GM23338 (cell line): Measurements from ENCODE around the gene DDR2. TPM values are rescaled to one million over a fixed set of nuclear protein-coding genes. Genes with fewer than 3 reads are reported as not detected.

ENCODE experiments used
- ATAC-seq: fragments of 200-7000 bp; cut with Tn5 transposase; 3 replicates; pipeline ENCODE4 v1.9.1; 2020
- DNase-seq: peaks from one replicate; pipeline ENCODE4 v3.0.0-alpha.2; 2015; ENCODE audit warnings: low spot score
- H2AFZ ChIP-seq: fragments of 200-600 bp; sonication (generic); 2 replicates; pipeline ENCODE4 v1.8.0; 2016; ENCODE audit warnings: antibody characterized with exemption, mild to moderate bottlenecking, moderate library complexity
- H3F3A ChIP-seq: fragments of 200-600 bp; sonication (generic); replicated peaks from 2 replicates; pipeline ENCODE4 v1.8.0; 2017; ENCODE audit warnings: antibody characterized with exemption, mixed run types, low read depth
- H3K27ac ChIP-seq: fragments of 200-600 bp; sonication (generic); 2 replicates; pipeline ENCODE4 v1.6.1; 2016; ENCODE audit warnings: low read depth
- H3K27me3 ChIP-seq: fragments of 200-600 bp; sonication (generic); 2 replicates; pipeline ENCODE4 v1.8.0; 2016; ENCODE audit warnings: mild to moderate bottlenecking, mixed run types, moderate library complexity; ENCODE audit not compliant: insufficient read depth
- H3K36me3 ChIP-seq: fragments of 200-600 bp; sonication (generic); 2 replicates; pipeline ENCODE4 v1.8.0; 2016; ENCODE audit warnings: mild to moderate bottlenecking; ENCODE audit not compliant: insufficient read depth
- H3K4me1 ChIP-seq: fragments of 200-600 bp; sonication (generic); 2 replicates; pipeline ENCODE4 v1.8.0; 2016; ENCODE audit warnings: mild to moderate bottlenecking, moderate library complexity; ENCODE audit not compliant: insufficient read depth
- H3K4me2 ChIP-seq: fragments of 200-600 bp; sonication (generic); 2 replicates; pipeline ENCODE4 v1.7.1; 2017; ENCODE audit warnings: mixed run types
- H3K4me3 ChIP-seq: fragments of 200-600 bp; sonication (generic); 2 replicates; pipeline ENCODE4 v1.6.1; 2016; ENCODE audit warnings: mixed run types
- H3K79me2 ChIP-seq: fragments of 200-600 bp; sonication (generic); replicated peaks from 2 replicates; pipeline ENCODE4 v1.8.0; 2017; ENCODE audit warnings: mild to moderate bottlenecking; ENCODE audit not compliant: insufficient read depth
- H3K9me2 ChIP-seq: fragments of 200-600 bp; sonication (generic); 2 replicates; pipeline ENCODE4 v1.8.0; 2017; ENCODE audit not compliant: insufficient read depth
- H4K20me1 ChIP-seq: fragments of 200-600 bp; sonication (generic); replicated peaks from 2 replicates; pipeline ENCODE4 v1.8.0; 2017; ENCODE audit warnings: mild to moderate bottlenecking; ENCODE audit not compliant: insufficient read depth
- H3K27ac Mint-ChIP-seq: 2 replicates; pipeline ENCODE4 v1.8.0; 2020; ENCODE audit warnings: inconsistent platforms, mild to moderate bottlenecking, moderate library complexity, mixed read lengths
- H3K27me3 Mint-ChIP-seq: 3 replicates; pipeline ENCODE4 v1.8.0; 2022; ENCODE audit warnings: low read depth, mild to moderate bottlenecking, moderate library complexity, mixed read lengths, inconsistent platforms; ENCODE audit not compliant: insufficient read depth, poor library complexity
- H3K36me3 Mint-ChIP-seq: 3 replicates; pipeline ENCODE4 v1.8.0; 2021; ENCODE audit warnings: low read depth, mild to moderate bottlenecking, inconsistent platforms, moderate library complexity, mixed read lengths
- H3K4me1 Mint-ChIP-seq: 3 replicates; pipeline ENCODE4 v1.8.0; 2020; ENCODE audit warnings: mild to moderate bottlenecking, inconsistent platforms, mixed read lengths
- H3K4me3 Mint-ChIP-seq: 3 replicates; pipeline ENCODE4 v1.8.0; 2021; ENCODE audit warnings: moderate library complexity, mild to moderate bottlenecking, inconsistent platforms, mixed read lengths
- H3K9me3 Mint-ChIP-seq: 3 replicates; pipeline ENCODE4 v1.8.0; 2020; ENCODE audit warnings: moderate library complexity, mild to moderate bottlenecking, inconsistent platforms, mixed read lengths
- CREB1 ChIP-seq: fragments of 250-450 bp; sonication (Bioruptor Pico); IDR thresholded peaks from 2 replicates; pipeline ENCODE4 v1.5.0; 2020; ENCODE audit warnings: low read depth, mild to moderate bottlenecking, moderate library complexity
- ETS1 ChIP-seq: IDR thresholded peaks from 2 replicates; pipeline ENCODE4 v1.6.1; 2016; ENCODE audit warnings: antibody characterized with exemption
- EZH2 ChIP-seq: fragments of 200-600 bp; sonication (generic); IDR thresholded peaks from one replicate; pipeline ENCODE4 v1.8.0; 2017; ENCODE audit warnings: antibody characterized with exemption, mild to moderate bottlenecking, low read depth; ENCODE audit not compliant: unreplicated experiment
- EZH2phosphoT487 ChIP-seq: fragments of 200-600 bp; sonication (generic); IDR thresholded peaks from one replicate; pipeline ENCODE4 v1.8.1; 2018; ENCODE audit warnings: antibody characterized with exemption; ENCODE audit not compliant: unreplicated experiment
- JUNB ChIP-seq: IDR thresholded peaks from one replicate; pipeline ENCODE4 v1.6.1; 2016; ENCODE audit warnings: antibody characterized with exemption; ENCODE audit not compliant: unreplicated experiment
- NANOG ChIP-seq: IDR thresholded peaks from 2 replicates; pipeline ENCODE4 v1.6.1; 2016; ENCODE audit warnings: antibody characterized with exemption, borderline replicate concordance
- STAT1 ChIP-seq: IDR thresholded peaks from one replicate; pipeline ENCODE4 v1.6.1; 2016; ENCODE audit warnings: antibody characterized with exemption; ENCODE audit not compliant: unreplicated experiment
- ZNF114 ChIP-seq: fragments of 250-450 bp; sonication (Bioruptor Pico); IDR thresholded peaks from 2 replicates; pipeline ENCODE4 v1.5.0; 2020; ENCODE audit warnings: mild to moderate bottlenecking, moderate library complexity
- ZNF331 ChIP-seq: fragments of 250-450 bp; sonication (Bioruptor Pico); IDR thresholded peaks from 2 replicates; pipeline ENCODE4 v1.5.0; 2020; ENCODE audit warnings: low read depth, mild to moderate bottlenecking, moderate library complexity
- ZNF462 ChIP-seq: fragments of 250-450 bp; sonication (Bioruptor Pico); IDR thresholded peaks from 2 replicates; pipeline ENCODE4 v1.5.0; 2020; ENCODE audit warnings: mild to moderate bottlenecking, moderate library complexity
- polyA plus RNA-seq: library from polyadenylated mRNA; unstranded; fragments of >200 nt; fragmentation: Nextera tagmentation; extraction: Ambion mirVana; gene quantifications from 2 replicates; pipeline ENCODE4 v1.2.1, GENCODE V29; 2016
- total RNA-seq: library from RNA; depleted of rRNA; stranded (reverse); fragments of >200 nt; shearing (Covaris generic); gene quantifications from 2 replicates; pipeline ENCODE4 v1.2.3, GENCODE V29; 2014
- TF ChIP-seq, protein P1 (sequence below), 2 experiments: fragments of 200-600 bp in 1 of 2; sonication (generic) in 1 of 2; conservative IDR thresholded peaks; 2 replicates each; pipeline versions ENCODE4 v1.5.1 to v1.6.1; 2016 to 2017; ENCODE audit warnings: antibody characterized with exemption in 2 of 2, low read depth in 2 of 2, mild to moderate bottlenecking in 2 of 2, moderate library complexity in 1 of 2

DDR2 gene
- total and polyA plus RNA-seq, 2 experiments from 2014 or later = 0.66 to 1.8 TPM

DNA sequence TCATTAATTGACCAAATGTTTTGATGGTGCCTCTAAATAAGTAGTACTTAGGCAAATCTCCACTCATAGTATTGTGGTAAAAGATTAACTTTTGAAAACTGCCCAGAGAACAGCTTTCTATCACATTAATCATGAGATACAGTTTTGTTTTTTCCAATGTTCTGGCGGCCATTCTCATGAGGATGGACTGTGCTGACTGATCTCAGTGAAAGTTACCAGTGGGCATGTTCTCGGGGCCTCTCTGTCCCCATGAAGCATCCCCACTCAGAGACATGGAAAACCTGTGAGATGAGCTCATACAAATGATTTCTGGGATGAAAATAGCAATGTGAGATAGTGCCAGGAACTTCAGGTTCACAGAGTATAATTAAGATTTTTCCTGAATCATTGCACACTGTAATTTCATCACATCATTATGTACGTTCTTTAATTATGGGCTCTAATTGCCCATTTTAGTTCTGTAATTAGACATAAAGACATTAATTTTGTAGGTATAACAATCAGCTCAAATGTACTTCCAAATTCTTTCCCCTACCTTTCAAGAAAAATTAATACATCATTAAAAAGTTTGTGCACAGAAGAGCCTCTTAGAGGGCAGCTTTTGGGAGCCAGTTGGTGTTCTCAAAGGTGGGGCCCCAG lies 40.5 kb downstream of the DDR2 start (continued):
- TF ChIP-seq, protein P1, sequence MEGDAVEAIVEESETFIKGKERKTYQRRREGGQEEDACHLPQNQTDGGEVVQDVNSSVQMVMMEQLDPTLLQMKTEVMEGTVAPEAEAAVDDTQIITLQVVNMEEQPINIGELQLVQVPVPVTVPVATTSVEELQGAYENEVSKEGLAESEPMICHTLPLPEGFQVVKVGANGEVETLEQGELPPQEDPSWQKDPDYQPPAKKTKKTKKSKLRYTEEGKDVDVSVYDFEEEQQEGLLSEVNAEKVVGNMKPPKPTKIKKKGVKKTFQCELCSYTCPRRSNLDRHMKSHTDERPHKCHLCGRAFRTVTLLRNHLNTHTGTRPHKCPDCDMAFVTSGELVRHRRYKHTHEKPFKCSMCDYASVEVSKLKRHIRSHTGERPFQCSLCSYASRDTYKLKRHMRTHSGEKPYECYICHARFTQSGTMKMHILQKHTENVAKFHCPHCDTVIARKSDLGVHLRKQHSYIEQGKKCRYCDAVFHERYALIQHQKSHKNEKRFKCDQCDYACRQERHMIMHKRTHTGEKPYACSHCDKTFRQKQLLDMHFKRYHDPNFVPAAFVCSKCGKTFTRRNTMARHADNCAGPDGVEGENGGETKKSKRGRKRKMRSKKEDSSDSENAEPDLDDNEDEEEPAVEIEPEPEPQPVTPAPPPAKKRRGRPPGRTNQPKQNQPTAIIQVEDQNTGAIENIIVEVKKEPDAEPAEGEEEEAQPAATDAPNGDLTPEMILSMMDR (conservative IDR thresholded peaks at IDR 0.05; ENCODE audit: low read depth in 2 of 2) = no peak
- TF ChIP-seq STAT1 = no peak
- no peak for TF ChIP-seq ZNF331 (CRISPR knock-in tag)
- no peak for TF ChIP-seq EZH2phosphoT487

DNA sequence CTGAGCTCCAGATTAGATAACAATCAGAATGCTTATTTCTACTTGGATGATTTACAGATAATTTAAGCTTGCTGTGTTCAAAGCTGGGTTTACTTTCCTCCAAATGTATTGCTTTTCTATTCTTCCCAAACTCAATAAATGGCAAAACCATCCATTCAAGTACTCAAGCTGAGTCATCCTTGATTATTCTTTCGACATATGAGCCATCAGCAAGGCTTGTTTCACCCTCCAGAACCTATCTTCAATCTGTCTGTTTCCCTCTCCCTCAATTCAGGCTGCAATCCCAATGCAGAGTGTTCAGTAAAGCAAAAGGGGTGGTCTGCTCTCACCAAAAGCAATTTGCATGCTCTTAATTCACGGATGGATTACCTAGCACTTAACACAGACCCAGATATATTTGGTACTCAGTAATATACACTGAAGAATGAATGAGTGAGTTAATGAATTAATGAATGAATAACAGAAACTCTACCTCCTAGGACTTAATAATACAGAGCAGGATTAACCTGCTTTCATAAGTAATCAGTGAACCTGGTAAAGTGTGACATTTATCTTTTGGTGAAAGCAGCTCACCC lies 41.9 kb downstream of the DDR2 start:
- no peaks in the 10 kb centered on the region for H3K27me3 ChIP-seq
- H3F3A ChIP-seq = no peaks in the 10 kb centered on the region
- H3K4me3 Mint-ChIP-seq = no peak overlapping the region
- H3K36me3 ChIP-seq = no peaks in the 10 kb centered on the region
- H3K4me3 ChIP-seq = no peak overlapping the region
- no peak overlapping the region for H3K27ac Mint-ChIP-seq
- H3K4me1 ChIP-seq = no peaks in the 10 kb centered on the region
- H3K79me2 ChIP-seq = no peaks in the 10 kb centered on the region
- H3K4me1 Mint-ChIP-seq = peaks cover 4% of the 10 kb centered on the region; the same call in 2 of the 3 replicates
- DNase-seq = no peak
- no peak for ATAC-seq
- H4K20me1 ChIP-seq = no peaks in the 10 kb centered on the region
- no peaks in the 10 kb centered on the region for H3K36me3 Mint-ChIP-seq
- 0 out of 2 replicates have a peak overlapping the region, but pooled peaks have one; percentile 38 for H2AFZ ChIP-seq
- H3K9me2 ChIP-seq = no peaks in the 10 kb centered on the region
- H3K9me3 Mint-ChIP-seq = 0 out of 3 replicates have a peak, but pooled peaks cover 3% of the 10 kb centered on the region
- H3K27ac ChIP-seq = no peak overlapping the region
- H3K4me2 ChIP-seq = no peak overlapping the region
- peaks cover 4% of the 10 kb centered on the region for H3K27me3 Mint-ChIP-seq
- TF ChIP-seq EZH2 (no peak), NANOG (no peak), ZNF462 (no peak), CREB1 (CRISPR knock-in tag) (no peak), ZNF114 (no peak), JUNB (no peak), ETS1 (no peak), STAT1 (no peak), ZNF331 (CRISPR knock-in tag) (no peak)
